Cardiac muscle cell (in vitro differentiated cells and primary cell): ENCODE data around the gene FBXO47. TPM values are rescaled to one million over a fixed set of nuclear protein-coding genes. Genes with fewer than 3 reads are reported as not detected.
A peak's percentile ranks its signal among the peaks of the same experiment; 100 is the strongest.
"Not testable (repeated sequence)": the region's sequence is repeated elsewhere in the genome, so short reads cannot be mapped to it uniquely, and the experiment has no call there.

Experiments
- DNase-seq, 2 donors: peaks; one replicate each; pipeline versions ENCODE4 v3.0.0 to v3.0.0-alpha.2; 2010 to 2017; ENCODE audit warnings: low read depth in 1 of 2, low spot score in 1 of 2
- H3K27ac ChIP-seq: fragments of 200-600 bp; sonication (generic); 2 replicates; pipeline ENCODE4 v1.5.1; 2016
- H3K27me3 ChIP-seq: fragments of 200-600 bp; sonication (generic); 2 replicates; pipeline ENCODE4 v1.6.0; 2016; ENCODE audit warnings: control low read depth
- H3K36me3 ChIP-seq: fragments of 200-600 bp; sonication (generic); 2 replicates; pipeline ENCODE4 v1.5.1; 2016; ENCODE audit warnings: control low read depth
- H3K4me1 ChIP-seq: fragments of 200-600 bp; sonication (generic); 2 replicates; pipeline ENCODE4 v1.8.1; 2017; ENCODE audit warnings: low read depth, mild to moderate bottlenecking, mixed run types
- H3K4me3 ChIP-seq: fragments of 200-600 bp; sonication (generic); 2 replicates; pipeline ENCODE4 v1.5.1; 2016; ENCODE audit warnings: mild to moderate bottlenecking
- H3K9me3 ChIP-seq: fragments of 200-600 bp; sonication (generic); 2 replicates; pipeline ENCODE4 v1.5.1; 2017; ENCODE audit warnings: low read depth, mild to moderate bottlenecking, control low read depth
- polyA plus RNA-seq: library from polyadenylated mRNA; unstranded; fragments of >200 nt; fragmentation: Nextera tagmentation; extraction: Ambion mirVana; gene quantifications from 2 replicates; pipeline ENCODE4 v1.2.1, GENCODE V29; 2016
- total RNA-seq: library from RNA; depleted of rRNA; stranded (reverse); fragments of >200 nt; gene quantifications from 2 replicates; pipeline ENCODE4 v1.2.3, GENCODE V29; 2016
- TF ChIP-seq, protein P1 (sequence below): IDR thresholded peaks from 2 replicates; pipeline ENCODE4 v1.5.1; 2012; ENCODE audit warnings: low read depth, mild to moderate bottlenecking, low read length

Gene FBXO47
- total and polyA plus RNA-seq, 2 experiments from 2014 or later = not detected

DNA sequence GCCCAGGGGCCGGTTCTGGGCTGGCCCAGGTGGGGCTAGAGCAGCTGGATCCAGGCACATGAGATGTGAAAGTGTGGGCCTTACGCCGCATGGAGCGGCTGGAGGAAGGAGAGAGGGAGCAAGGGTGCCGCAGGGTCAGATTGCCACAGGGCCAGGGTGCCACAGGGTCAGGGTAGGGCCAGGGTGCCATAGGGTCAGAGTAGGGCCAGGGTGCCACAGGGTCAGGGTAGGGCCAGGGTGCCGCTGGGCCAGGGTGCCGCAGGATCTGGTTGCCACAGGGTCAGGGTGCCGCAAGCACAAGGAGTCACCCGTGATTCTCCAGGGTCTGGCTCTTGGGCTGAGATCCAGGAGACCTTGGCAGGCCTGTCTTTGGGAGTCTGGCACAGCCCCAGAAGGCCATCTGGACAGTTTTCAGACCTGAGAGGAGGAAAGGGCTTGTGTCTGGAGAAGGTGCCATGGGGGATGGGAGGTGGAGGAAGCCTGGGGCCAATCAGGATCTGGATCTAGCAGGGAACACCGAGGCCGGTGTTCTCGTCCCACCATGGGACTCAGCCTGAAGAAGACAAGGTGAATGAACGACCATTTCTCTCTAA is 54.9 kb downstream of the FBXO47 start:
- Histone ChIP-seq H3K27ac (no peak overlapping the region), H3K4me1 (peaks cover 13% of the 10 kb centered on the region), H3K4me3 (no peak overlapping the region), H3K36me3 (peaks cover 6% of the 10 kb centered on the region), H3K27me3 (no peaks in the 10 kb centered on the region), H3K9me3 (no peaks in the 10 kb centered on the region)
- peak in 1 of 2 donors; percentile 85 for DNase-seq
- TF ChIP-seq, protein P1, sequence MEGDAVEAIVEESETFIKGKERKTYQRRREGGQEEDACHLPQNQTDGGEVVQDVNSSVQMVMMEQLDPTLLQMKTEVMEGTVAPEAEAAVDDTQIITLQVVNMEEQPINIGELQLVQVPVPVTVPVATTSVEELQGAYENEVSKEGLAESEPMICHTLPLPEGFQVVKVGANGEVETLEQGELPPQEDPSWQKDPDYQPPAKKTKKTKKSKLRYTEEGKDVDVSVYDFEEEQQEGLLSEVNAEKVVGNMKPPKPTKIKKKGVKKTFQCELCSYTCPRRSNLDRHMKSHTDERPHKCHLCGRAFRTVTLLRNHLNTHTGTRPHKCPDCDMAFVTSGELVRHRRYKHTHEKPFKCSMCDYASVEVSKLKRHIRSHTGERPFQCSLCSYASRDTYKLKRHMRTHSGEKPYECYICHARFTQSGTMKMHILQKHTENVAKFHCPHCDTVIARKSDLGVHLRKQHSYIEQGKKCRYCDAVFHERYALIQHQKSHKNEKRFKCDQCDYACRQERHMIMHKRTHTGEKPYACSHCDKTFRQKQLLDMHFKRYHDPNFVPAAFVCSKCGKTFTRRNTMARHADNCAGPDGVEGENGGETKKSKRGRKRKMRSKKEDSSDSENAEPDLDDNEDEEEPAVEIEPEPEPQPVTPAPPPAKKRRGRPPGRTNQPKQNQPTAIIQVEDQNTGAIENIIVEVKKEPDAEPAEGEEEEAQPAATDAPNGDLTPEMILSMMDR = no peak

DNA sequence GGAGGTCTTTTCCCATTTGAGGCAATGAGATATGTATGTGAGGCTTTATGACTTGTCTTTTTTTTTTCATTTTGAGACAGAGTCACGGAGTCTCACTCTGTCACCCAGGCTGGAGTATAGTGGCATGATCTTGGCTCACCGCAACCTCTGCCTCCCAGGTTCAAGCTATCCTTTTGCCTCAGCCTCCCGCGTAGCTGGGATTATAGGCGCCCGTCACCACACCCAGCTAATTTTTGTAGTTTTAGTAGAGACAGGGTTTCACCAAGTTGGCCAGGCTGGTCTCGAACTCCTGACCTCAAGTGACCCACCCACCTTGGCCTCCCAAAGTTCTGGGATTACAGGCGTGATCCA is 55.5 kb downstream of the FBXO47 start:
- not testable (repeated sequence) for H3K36me3 ChIP-seq, DNase-seq, H3K9me3 ChIP-seq, H3K4me1 ChIP-seq, H3K4me3 ChIP-seq, H3K27ac ChIP-seq, H3K27me3 ChIP-seq

DNA sequence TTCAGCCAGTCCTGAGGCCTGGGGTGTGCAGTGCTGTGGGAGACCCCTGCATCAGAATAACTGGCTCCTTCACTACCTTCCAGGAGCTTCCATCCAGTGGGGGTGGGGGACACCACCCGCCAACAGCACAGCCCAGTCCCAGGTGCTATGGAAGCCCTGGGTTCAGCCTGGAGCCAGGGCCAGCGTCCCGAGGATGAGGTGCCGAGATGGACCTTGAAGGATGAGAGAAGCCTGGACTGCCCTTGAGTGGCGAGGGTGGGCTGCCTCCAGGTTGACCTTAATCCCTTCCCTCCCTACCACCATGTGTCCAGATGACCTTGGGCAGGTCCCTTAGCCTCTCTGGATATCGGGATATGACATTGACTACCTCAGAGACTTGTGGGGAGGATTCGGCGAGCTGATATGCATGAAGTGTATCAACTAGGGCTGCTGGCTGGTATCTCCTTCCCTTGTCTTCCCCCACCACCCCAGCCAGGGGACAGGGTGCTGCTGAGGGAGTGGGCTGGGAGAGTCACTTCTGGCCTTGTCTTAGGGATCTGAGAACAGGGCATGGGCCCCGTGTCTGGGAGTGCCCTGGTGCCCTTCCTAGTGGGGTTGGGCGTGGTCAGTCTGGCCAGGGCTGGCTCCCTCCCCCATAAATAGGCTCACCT is 56.0 kb downstream of the FBXO47 start:
- no peak for DNase-seq
- Histone ChIP-seq H3K4me1 (peaks cover 9% of the 10 kb centered on the region), H3K36me3 (peaks cover 6% of the 10 kb centered on the region), H3K27ac (no peak overlapping the region), H3K27me3 (no peaks in the 10 kb centered on the region), H3K9me3 (no peaks in the 10 kb centered on the region), H3K4me3 (no peak overlapping the region)
- TF ChIP-seq, protein P1 = no peak

DNA sequence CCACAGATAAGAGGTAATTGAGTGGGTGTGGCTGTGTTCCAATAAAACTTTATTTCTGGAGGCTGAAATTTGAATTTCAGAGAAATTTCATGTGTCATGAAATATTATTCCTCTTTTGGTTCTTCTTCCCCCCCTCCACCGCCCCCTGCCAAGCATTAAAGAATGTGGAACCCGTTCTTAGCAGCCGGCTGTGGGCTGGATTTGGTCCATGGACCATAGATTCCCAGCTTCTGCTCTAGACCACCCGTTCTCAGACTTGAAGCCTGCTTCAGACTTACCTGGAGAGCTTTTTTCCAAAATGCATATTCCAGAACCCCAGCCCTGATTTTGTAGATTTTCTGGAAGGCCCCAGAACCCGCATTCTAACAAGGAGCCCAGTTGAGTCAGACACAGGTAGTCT is 56.9 kb downstream of the FBXO47 start:
- Histone ChIP-seq H3K27ac (no peak overlapping the region), H3K27me3 (no peaks in the 10 kb centered on the region), H3K36me3 (no peaks in the 10 kb centered on the region), H3K4me1 (peaks cover 9% of the 10 kb centered on the region), H3K9me3 (no peaks in the 10 kb centered on the region), H3K4me3 (no peak overlapping the region)
- no peak for DNase-seq
- TF ChIP-seq, protein P1 = no peak

DNA sequence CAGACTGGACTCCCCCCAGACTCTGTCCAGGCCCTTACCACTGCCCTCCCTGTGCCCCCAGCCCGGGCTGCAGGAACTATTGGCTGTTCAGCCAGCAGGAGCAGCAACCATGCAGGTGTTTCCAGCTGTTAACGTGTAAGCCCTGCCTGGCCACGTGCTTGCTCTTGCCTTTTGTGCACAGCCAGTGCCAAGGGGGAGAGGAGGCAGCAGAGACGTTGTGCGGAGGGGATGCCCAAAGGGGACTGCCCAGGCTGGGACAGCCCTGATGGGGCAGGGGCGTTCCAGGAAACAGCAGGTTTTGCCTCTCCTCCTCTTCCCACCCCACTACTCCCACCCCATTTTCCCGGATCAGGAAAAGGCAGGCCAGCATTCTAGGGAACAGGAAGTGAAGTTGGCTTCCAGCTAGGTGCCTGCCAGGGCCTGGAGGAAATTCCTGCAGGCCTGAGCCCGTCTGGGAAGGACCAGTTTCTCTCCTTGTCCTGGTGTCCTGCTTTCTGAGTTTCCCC is 58.5 kb downstream of the FBXO47 start:
- H3K4me3 ChIP-seq = no peak overlapping the region
- H3K27ac ChIP-seq = peak overlapping the region; percentile 39
- TF ChIP-seq, protein P1 = no peak
- H3K36me3 ChIP-seq = no peaks in the 10 kb centered on the region
- H3K27me3 ChIP-seq = no peaks in the 10 kb centered on the region
- no peak for DNase-seq
- no peaks in the 10 kb centered on the region for H3K9me3 ChIP-seq
- peaks cover 9% of the 10 kb centered on the region for H3K4me1 ChIP-seq

DNA sequence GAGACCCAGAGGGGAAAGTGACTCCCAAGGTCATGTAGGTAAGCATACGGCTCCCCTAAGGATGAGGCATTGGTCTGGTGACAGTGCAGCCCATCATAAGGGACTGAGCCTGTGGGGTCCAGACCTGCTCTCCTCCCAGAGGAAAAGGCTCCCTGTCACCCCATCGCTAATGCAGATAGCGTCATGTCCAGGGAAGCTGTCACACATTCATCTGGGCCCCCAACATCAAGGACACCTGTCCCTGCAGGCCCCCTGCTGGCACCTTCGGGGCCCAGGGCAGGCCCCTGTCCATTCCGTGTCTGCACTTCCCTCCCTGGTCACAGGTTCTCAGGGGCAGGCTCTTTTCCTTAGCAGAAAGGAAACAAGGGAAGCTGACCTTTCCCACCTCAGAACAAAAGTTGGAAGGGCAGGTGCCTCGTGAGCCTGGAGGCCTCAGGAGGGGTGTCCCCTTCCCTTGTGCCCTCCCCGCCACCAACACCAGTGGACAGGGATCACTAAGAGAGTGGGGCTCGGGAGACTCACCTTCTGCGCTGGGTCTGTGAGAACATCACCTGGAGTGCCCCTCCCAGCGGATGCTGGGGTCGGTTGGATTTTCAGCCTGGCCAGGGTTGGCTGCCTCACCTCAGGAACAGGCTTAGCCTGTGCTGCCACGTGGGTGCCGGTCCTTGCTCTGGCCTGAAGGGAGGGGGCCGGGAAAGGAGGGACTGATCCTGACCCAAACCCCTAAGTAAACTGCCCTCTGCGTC is 59.1 kb downstream of the FBXO47 start:
- Histone ChIP-seq H3K4me1 (peaks cover 7% of the 10 kb centered on the region), H3K9me3 (no peaks in the 10 kb centered on the region), H3K4me3 (no peak overlapping the region), H3K27me3 (no peaks in the 10 kb centered on the region), H3K36me3 (no peaks in the 10 kb centered on the region), H3K27ac (peak overlapping the region; percentile 39)
- DNase-seq = no peak
- TF ChIP-seq, protein P1 = no peak
